NCI-H1694 treated with DMSO at 0.1 percent for 48 hours (cell line): ENCODE measurements around the gene ING3.
A peak's percentile ranks its signal among the peaks of the same experiment; 100 is the strongest.
"Not testable (repeated sequence)": the region's sequence is repeated elsewhere in the genome, so short reads cannot be mapped to it uniquely, and the experiment has no call there.

Experiments used
- DNase-seq: peaks from one replicate; lab custom pipeline; 2025; lab: John Stamatoyannopoulos, UW

Gene ING3

DNA sequence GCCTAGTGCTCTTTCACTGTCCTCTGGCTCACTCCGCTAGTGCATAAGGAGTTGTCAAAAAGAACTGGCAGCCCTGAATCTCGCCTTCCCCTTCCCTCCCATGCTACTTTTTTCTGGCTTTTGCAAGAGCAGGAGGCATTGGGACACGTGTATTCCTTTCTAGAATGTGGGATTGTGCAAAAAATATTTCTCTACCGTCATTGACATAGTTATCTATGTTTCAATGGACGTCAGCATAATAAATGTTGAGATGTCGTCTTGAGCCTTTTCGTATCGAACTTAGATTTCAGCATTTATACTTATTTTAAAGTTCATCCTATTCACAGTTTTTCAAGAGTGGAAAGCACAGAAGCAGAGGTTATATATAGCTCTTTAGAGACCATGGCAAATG lies 727 bp downstream of the ING3 start:
- DNase-seq: no peak

DNA sequence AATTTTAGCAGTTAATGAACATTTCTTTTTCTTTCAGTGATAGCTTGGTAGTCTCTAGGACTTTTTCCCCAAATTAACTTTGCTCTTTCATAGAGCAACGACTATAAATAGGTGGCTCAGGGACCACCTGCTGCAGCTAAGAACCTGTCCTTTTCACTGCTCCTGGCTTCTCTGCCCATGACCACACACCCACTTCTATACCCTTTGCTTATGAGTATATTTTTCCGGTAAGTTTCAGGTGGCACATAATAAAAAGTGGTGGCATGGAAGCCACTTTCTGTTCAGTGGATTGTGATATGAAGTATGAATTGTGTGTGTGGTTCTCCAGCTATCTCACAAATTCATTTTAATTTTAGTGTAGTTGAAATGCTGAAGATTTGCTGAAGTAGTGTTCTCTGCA lies 1.2 kb downstream of the ING3 start:
- DNase-seq: no peak

DNA sequence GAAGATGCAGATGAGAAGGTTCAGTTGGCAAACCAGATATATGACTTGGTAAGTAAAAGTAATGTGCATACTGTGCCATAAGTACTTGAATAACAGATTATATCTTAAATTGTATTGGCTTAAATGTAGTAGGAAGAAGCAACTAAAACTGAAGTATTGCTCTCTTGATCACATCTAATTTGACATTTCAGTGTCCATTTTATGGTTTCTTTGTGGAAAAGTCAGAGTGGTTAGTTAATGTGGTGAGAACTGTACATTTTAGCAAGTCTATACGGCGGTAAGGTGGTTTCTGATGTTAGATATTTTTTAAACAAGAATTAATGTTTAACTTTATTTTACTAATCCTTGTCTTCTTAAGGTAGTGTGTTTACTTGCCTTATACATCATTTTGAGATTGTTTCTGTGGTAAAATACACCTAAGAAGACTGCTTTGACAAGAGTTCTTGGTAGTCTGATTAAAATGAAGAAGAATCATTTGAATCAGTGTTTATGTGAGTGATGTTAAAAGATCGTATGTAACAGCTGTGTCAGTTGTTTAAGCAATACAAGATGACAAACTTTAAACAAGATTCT lies 5.1 kb downstream of the ING3 start:
- no peak for DNase-seq

DNA sequence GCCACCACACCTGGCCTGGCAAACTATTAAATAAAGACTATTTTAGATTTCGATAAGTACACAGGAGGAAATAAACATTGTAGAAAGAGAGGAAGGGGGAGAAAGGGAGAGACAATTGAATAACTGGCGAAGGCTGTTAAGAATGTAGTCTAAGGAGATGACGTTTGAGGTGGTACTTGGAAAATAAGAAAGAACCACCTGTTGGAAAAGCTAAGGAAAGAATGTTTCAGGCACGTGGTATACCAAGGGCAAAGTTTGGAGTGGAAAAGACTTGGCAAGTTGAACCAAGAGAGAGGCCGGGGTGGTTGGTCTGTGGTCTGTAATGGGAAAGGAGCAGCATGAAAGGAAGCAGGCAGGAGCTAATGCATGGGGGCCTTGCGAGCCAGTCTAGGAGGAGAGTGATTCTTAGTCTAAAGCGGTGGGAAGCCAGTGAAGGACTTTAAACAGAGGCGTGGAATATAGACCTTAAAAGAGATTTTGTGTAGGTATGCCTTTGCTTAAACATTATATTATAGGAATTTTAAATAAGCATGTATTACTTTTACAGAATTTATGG lies 9.4 kb downstream of the ING3 start:
- no peak for DNase-seq

DNA sequence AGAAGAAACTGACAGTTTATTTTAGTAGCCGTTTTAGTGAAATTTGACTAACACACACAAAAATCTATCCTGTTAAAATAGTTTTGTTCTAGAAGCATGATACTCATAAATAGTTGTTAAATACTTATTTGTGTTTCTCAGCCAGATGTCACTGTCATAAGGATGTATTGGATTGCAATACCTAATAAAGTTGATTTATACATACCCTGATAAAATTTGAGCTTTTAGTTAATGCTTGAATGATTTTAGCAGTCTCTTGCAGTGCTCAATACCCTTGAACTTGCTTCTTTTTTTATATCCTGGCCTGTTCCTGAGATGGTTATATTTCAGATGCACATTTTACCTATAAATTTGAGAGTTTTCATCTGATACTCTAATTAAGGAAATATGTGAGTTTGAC lies 10.1 kb downstream of the ING3 start:
- no peak for DNase-seq

DNA sequence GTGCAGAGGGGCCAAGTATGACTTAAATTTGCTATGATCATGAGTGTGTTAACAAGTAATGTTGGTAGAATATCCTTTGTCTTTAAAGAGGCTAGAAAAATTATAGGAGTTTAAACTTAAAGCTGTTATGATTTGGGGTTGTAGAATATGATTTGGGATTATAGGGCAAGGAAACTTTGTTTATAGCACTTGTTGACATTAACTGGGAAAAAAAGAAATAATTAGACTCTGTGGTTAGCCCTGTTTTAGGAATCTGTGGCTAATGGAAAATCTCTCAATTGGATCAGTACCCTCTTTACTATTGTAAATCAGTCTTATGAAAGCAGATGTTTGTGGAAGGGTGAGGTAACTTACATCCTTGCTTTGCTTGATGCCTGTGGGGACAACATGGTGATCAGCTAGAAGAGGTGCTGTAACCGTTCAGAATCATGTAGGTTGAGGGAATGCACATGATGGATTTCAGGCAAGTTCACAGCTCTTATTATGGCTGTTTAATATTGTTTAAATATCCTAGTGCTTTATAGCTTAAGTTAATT lies 11.1 kb downstream of the ING3 start:
- no peak for DNase-seq

DNA sequence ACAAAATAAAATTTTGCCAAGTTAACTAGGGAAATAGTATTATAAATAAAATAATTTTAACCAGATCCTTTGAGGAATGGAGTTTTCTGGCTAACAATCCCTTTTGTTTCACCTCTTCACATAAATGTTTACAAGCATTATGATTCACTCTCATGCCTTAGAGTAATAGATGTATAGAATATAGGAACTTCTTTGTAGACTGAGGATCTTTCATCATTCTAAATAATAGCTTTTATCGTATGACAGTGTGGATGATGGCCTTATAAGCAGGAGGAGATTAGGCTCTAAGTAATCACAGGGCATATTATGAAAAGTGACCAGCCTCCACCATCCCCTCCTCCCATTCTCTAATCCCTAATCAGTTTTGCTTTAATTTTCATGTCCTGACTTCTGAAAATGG lies 13.5 kb downstream of the ING3 start:
- DNase-seq: no peak

DNA sequence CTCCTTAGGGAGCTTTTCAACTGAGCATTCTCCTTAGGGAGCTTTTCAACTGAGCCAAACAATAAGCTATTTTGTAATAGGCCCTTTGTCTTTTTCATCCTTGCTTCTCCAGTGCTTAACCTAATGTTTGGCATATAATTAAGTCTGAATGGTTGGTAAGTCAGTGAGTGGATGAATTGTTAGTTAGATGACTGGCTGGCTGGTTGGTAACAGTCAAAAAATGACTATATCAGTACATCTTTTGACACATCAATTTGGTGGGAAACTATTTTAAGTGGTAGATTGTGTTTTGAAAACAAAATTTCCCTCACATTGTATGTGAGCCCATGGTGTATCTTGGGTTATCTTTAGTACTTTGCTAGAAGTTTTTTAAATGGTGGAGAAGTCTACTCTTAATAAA lies 16.4 kb downstream of the ING3 start:
- DNase-seq: no peak

DNA sequence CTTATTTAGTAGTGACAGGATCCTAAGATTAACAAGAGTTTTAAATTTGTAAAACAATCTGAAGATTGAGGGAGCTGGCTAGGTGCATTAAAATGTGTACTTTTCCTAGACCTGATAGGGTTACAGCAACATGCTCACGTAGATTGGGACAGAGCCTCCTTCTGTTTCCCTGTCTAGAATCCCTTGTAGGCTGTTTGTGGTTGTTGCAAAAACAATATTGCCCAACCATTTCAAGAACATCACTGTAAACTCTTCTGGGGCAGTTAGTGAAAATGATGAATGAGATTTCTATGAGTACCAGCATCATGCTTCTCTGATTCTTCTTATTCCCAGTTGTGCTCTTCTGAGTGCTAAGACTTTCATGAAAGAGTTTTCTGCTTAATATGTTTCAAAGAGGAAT lies 23.3 kb downstream of the ING3 start:
- DNase-seq: no peak

DNA sequence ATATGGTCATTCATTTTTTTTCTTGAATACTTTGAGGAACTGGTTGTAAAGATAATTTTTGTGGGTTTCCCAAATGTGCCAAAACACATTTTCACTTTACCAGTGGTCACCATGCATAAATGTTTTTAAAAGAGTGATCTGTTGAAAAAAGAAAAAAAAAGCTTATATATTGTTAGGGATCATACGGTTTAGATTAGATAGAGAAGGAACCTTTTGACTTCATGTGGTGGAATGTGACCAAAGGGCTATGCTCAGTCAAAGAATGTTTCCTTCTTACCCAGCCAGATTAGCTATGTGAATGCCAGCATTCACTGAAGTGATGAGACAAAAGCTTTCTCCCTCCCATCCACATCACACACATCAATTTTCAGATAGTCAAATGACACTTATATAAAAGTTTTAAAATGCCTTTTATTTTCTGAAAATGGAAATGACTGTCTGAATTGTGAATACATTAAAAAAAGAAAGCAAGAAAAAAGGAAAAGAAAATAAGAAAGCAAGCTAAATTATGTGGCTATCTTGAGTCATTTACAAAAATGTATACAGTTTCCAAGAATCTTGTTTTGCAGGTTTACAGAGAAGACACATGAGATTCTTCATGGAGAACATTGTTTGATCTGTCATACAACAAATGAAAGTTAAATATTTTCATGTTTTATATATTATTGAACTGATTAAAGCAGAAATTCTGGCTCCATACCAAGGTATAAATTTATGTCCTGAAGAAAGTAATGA lies 29.4 kb downstream of the ING3 start:
- DNase-seq: no peak

DNA sequence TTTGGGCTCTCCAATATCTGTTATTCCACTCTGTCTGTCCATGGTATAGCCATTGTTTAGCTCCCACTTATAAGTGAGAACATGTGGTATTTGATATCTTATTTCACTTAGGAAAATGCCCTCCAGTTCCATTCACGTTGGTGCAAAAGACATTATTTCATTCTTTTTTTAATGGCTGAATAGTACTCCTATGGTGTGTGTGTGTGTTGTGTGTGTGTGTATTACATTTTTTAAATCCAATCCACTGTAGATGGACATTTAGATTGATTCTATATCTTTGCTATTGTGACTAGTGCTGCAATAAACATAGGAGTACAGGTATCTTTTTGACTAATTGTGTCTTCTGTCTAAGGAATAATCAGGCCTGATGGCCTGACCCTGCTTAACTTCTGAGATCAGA lies 30.5 kb downstream of the ING3 start:
- no peak for DNase-seq

DNA sequence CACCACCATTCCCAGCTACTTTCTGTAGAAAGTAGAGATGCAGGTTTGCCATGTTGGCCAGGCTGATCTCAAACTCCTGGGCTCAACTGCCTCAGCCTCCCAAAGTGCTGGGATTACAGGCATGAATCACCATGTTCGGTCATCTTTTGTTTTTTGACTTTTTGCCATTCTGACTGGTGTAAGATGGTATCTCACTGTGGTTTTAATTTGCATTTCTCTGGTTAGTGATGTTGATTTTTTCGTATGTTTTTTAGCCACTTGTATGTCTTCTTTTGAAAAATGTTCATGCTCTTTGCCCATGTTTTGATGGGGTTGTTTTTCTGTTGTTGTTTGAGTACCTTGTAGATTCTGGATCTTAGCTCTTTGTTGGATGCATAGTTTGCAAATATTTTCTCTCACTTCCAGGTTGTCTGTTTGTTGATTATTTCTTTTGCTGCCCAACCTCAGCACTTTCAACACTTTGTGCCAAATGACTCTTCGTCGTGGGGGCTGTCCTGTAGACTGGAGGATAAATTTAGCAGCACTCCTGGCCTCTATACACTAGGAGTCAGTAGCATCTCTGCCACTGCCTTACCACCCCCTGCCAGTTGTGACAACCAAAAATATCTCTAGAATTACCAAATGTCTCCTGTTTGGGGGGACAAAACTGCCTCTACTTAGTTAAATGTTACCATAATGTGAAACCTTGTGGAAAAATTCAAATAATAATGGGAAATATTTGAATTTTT lies 31.5 kb downstream of the ING3 start:
- no peak for DNase-seq

DNA sequence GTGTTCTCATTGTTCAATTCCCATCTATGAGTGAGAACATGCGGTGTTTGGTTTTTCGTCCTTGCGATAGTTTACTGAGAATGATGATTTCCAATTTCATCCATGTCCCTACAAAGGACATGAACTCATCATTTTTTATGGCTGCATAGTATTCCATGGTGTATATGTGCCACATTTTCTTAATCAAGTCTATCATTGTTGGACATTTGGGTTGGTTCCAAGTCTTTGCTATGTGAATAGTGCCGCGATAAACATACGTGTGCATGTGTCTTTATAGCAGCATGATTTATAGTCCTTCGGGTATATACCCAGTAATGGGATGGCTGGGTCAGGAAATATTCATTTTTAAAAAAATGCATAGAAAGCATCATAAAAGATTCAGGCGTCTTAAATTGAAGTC lies 33.0 kb downstream of the ING3 start:
- DNase-seq: not testable (repeated sequence)

DNA sequence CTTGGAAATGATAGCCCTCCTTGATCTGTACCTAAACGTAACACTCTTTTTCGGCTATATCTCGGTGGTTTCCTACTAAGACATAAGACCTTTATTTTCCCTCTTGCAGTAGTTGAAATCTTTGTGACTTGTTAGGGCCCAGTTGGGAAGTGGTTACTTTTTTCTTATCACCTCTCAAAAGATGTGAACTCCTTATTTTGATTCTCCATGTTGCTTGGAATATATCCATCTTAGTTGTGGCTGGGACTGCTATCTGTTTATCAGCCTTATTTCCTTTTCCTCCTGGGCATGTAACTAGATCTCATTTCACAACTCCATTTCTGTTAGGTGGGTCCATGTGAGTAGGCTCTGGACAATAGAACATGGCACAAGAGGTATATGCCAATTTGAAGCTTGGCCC lies 33.8 kb downstream of the ING3 start:
- no peak for DNase-seq

DNA sequence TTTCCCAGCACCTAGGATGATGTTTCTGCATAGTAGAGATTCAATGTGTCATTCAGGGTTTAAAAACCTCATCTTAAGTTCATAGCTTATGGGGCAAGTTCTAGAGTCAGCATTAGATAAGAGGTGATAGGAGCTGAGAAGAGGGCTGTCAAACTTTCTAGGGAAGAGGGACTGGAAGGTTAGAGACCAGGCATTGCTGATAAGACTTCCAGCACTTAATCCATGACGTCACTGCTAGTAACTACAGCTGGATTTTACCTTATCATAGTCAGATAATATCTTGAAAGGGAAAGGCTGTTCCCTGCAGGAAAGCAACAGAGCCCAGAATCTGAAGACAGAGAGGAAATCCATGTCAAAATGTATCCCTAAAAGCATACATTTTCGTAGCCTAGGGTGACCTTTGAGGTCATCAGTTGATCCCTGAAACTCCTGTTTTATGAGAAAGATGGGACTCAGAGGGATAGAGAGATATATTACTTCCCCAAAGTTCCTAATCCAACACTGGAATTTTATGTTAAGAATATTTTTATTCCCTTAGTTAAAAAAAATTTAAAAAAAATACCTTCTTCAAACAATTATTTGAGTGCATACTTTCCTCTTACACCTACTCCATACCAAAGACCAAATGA lies 34.7 kb downstream of the ING3 start:
- DNase-seq: no peak

DNA sequence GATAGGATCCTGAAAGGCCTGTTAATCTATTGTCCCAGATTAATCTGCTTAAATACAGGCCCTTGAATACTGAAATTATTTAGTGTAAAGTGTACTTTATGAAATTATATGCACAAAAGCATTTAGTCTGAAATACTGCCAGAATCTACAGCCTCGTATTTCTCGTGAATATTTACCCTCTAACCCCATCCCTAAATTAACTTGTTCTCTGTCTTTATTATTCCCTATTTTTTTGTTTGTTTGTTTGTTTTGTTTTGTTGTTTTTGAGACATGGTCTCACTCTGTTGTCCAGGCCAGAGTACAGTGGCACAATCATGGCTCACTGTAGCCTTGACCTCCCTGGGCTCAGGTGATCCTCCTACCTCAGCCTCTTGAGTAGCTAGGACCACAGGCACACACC lies 35.3 kb downstream of the ING3 start:
- DNase-seq: no peak

DNA sequence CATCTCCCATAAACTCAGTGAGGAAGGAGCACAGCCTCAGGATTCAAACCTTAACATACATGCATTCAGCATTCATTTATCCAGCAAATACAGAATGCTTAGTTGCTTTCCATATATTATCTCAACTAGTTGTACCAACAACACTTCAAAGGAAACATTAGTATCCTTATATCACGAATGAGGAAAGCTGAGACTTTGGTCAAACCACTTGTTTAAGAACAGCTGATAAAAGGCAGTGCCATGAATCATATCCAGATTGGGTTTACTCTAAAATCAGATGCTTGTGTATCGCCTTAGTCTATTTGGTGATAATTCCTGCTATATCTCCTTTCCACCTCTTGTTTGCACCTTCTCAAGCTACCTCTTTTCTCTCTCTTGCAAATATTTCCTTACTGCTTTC lies 36.1 kb downstream of the ING3 start:
- no peak for DNase-seq

DNA sequence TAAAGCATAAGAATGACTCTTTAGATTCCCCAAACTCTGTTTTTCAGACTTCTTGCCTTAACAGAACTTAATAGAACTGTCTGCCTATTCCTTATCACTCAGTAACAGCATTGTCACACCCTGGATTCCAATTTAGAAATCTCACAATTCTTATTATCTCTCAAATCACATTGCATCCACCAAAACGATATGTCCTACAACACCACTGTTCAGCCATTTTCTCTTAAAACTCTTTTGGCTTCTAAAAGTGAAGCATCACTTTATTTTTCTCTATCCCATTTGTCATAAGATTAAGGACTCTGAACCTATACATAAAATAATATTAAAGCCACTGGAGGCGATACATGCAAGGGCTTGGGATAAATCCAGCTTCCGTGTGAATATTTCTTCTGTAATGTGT lies 36.7 kb downstream of the ING3 start:
- DNase-seq: no peak

DNA sequence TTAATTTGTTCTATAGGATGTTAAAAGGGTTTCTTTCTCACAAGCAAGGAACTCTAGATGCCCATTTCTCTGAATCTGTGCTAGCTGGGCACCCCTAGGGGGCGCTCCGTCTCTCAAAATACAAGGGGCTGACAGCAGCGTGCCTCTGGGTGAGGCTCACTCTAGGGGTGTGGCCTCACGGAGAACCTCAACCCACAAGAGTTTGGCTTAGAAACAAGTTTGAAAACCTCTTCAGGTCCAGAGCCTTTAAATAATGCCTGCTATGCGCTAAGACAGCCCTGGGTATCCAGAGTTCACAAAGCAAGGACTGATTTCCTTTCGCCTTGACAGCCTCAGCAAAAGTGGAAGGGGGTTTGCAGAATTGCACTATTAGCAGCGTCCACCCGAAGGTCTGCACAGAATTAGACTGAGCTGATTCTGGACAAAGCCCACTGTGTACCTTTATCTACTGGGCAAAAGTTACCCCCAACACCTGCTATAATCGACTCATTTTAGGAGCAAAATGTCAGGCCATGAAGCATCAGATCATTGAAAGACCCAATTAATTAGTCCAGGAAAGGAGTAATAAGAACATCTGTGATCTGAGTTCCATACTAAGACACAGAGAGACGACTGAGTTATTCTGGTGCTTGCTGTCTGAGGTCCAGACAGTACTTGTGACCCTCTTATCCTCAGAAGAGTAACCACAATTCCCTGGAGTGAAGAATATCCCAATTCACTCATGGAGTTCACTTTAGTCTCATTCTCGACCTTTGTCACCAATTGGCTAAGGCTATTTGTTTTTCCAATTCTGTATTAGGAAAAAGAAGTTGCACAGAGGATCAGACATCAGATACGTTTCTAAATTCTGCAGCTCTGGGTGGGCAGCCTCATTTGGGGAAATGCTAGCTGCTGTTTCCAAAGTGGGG lies 37.4 kb downstream of the ING3 start:
- DNase-seq: peak; percentile 79

DNA sequence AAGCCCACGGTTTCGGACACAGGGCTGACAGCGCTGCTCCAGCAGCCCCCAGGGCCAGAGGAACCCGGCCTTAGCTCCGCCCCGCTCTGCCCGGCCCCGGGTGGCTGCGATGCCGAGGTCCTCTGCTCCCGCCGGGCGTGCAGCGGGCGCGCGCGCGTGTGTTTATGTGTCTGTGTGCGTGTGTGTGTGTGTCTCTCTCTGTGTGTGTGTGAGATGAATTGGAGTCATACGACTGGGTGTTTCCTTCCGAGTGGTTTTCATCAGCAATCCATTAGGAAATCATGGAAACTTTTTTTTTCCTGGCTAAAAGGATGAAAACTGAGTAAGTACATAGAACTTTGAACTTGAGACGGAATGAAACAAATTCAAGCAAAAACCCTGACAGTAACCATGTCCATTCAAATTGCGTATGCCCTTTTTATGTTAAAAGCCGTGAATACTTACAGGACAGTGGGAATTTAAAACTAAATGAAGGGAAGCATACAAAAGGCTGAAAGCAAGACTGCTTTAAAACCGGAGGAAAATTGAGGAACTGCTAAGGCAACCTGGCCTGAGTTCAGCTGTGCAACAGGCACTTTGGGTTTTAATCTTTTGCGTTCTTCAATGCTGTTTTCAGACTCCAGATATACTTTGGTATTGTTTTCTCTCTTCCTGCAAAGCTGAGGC lies 38.1 kb downstream of the ING3 start, which contains the start of gene CPED1:
CPED1 (plus strand) TSS at position 121 of the 666 bp plus-strand sequence. CDS start 911 bp downstream, outside the sequence.
- DNase-seq: no peak
